AG09319 (cell line): ENCODE results near the gene STRAP.

Experiments
- DNase-seq: peaks from one replicate; pipeline ENCODE4 v3.0.0-alpha.2; 2010; ENCODE audit warnings: low read depth; ENCODE audit errors: extremely low read depth
- TF ChIP-seq, protein P1 (sequence below): IDR thresholded peaks from 2 replicates; pipeline ENCODE4 v1.5.1; 2011; ENCODE audit warnings: low read depth, mild to moderate bottlenecking, inconsistent platforms, low read length, moderate library complexity

STRAP gene

DNA sequence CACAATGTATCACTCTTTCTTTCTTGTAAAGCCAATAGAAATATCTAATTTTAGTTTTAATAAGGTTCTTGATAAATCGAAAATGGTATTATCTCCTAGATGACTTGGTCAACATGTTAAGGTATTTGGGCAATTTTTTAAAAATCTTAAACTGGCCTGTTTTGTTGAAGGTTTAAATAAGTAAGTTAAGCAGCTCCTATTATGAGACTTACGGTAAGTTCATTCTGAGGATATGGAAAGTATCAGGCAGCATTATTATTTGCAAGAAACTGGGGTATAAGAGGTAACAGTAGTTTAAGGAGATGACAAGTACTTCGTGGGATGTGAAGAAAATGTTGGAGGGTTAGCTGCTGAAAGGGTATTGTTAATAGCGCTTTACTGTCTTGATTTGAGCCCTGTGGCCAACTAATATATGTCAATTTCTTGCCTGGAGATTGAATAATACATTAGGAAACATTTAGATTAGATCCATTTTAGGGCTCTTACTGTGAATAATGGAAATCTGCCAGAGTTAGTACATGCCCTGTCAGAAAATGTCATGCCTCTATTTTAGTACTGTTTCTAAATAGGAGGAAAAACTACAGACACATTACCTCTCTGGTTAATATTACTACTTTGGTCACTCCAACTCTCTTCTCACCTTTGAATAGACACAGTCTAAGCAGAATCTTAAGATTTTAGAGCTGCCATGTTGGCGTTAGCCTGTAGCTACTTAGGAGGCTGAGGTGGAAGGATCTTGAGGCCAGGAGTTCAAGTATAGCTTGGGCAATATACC, 5.0 kb downstream of the STRAP start:
- TF ChIP-seq, protein P1, sequence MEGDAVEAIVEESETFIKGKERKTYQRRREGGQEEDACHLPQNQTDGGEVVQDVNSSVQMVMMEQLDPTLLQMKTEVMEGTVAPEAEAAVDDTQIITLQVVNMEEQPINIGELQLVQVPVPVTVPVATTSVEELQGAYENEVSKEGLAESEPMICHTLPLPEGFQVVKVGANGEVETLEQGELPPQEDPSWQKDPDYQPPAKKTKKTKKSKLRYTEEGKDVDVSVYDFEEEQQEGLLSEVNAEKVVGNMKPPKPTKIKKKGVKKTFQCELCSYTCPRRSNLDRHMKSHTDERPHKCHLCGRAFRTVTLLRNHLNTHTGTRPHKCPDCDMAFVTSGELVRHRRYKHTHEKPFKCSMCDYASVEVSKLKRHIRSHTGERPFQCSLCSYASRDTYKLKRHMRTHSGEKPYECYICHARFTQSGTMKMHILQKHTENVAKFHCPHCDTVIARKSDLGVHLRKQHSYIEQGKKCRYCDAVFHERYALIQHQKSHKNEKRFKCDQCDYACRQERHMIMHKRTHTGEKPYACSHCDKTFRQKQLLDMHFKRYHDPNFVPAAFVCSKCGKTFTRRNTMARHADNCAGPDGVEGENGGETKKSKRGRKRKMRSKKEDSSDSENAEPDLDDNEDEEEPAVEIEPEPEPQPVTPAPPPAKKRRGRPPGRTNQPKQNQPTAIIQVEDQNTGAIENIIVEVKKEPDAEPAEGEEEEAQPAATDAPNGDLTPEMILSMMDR = no peak
- no peak for DNase-seq

DNA sequence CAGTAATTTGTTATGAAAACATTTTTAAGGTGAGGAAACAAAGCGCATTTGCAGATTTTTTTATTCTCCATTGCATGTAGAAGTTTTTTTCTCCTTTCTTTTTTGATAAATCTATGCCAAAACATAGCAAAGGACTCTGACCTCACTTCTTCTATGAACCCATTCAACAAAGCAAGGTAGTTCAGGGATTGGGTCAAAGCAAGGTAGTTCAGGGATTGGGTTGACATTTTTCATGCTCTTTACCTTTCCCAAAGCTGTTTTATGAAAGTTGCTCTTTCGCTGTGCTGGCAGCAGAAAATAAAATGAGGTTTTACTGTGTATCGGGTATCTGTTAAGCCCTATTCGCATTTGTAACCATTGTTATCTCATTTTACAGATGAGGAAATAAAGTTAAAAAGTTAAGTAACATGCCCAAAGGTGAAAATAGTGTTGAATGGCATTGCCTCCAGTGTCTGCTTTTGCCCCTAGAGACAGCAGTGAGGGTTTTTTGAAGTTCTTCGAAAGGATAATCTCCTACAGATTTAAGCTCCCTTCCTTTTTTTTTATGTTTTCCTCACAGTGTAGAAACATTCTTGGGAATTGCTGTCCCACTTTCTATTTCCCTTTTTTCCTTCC, 10.6 kb downstream of the STRAP start:
- TF ChIP-seq, protein P1 = no peak
- no peak for DNase-seq

DNA sequence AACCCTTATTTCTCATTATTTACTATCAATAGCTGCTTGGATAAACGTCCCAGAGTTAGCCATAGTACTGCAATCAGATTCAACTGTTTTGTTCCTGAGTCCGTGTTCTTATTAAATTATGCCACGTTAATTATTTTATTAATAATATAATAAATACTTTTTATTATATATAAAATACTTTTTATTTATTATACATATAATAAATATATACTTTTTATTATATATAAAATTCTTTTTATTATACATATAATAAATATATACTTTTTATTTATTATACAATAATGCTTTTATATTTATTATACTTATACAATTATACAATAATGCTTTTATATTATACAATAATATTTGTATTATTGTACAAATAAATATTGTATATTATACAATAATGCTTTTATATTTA, 11.1 kb downstream of the STRAP start:
- TF ChIP-seq, protein P1 = no peak

DNA sequence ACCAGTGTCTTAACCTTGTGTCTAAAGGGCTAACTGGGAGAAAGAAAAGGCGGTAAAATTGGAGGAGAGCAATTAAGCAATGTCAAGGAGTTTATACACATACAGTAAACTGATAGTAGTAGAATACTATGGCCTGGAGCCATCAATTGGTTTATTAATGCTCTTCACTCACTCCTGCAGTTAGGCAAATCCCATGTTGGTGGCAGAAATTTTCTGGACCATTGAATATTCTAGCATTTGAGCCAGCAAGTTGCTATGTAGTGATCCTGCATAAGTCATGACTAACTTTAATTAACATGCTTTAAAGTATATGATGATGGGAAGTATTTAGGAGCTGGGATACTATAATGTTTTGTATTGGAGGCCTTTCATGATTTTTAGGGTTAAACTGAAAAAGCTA, 14.7 kb downstream of the STRAP start:
- DNase-seq = no peak
- TF ChIP-seq, protein P1 = no peak

More for the DNA sequence above, 11.1 kb downstream of the STRAP start:
- DNase-seq = no peak

DNA sequence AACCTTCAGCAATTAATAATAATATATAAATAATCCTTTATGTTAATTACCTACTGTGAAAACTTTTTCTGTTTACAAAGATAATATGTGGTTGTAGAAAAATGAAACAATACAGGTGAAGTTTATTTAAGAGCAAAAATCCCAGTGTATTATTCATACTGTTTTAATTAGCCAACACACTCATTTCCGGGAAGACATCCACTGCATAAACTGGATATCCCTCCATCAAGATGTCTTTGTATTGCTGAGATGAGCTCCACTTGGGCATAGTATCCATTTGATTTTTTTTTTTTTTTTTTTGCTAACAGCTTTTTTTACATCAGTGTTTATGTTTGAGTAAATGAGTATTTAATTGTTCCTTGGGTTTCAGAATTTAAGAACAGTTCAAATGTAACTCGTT, 15.2 kb downstream of the STRAP start:
- no peak for DNase-seq
- TF ChIP-seq, protein P1 = no peak

DNA sequence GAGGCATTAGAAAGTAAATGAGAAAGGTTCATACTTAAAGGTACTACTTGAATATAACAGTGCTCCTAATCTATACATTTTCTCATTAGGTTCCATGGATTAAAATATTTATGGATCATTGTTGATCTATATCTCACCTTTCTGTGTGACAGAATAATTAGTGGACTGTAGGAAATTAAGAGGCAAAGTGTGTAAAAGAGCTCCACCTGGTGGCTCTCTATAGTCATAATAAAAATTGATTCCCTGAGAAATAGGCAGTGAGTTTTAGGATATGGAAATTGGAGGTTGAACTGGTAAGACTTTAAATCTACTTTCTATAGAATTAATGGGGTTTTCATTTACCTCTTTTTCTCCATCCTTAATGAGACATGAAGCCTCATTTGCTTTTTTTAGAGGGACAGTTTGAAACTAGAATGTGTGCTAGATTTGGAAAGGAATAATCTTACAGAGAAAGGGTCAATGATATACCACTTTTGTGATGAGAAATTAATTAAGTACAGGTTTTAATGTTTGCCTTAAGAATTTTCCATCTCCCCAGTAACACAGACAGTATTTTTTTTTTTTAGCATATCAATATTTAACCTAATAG, 17.2 kb downstream of the STRAP start:
- TF ChIP-seq, protein P1 = peak; percentile 56
- no peak for DNase-seq

DNA sequence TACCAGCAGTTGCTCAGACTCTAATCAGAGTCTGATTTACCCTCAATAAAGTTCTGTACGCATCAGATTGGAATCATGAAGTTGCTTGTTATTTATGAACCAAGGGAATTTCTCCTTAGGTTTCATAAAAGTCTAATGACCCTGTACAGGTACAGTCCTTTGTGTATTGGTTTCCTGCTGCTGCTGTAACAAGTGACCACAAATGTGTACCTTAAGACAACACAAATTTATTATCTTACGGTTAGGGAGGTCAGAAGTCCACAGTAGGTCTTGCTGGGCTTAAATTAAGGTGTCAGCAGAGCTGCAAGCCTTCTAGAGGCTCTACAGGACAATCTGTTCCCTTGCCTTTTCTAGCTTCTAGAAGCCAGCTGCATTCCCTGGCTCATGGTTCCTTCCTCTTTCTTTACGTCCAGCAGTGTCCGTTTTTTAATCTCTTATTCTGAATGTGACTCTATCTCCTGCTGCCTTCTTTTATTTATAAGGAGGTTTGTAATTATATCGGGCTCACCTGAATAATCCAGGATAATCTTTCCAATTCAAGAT, 22.3 kb downstream of the STRAP start:
- no peak for DNase-seq
- TF ChIP-seq, protein P1 = no peak
